ENCODE data around the gene BTBD17. TPM values are rescaled to one million over a fixed set of nuclear protein-coding genes. Genes with fewer than 3 reads are reported as not detected.

Gene BTBD17
- total RNA-seq, 1 experiment from 2014 or later = 0.10 TPM

DNA sequence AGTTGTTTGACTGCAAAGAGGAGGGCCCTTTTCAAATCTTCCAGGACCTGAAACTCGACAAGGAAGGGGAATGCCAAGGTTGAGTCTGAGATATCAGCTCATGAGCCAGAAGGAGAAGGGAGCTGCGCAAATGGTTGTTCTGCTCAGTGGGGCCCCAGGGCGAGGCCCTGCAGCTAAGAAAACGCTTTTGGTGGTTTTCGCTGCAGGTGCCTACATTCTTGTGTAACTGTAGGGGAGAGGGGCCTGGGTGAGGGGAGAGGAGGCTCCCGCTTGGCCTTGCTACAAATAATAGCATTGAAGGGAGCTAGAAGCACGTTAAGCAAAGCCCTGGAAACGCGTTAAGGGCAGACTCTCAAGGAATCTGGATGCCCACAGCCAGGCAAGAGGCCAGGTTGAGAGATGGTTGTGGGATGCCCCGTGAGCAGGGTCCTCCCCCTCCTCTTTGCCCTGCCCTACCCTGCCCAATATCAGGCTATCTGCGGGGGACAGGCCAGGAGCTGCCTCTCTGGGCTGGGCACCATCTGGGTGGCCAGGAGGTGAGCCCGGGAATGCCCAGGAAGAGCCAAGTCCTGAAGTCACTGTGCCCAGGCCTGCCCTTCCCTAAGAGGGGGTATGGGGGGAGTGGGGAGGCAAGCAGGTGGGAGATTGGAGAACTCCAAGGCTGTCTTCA lies 27.6 kb upstream of the BTBD17 start:
- no peak for DNase-seq (ENCODE audit: low spot score)

DNA sequence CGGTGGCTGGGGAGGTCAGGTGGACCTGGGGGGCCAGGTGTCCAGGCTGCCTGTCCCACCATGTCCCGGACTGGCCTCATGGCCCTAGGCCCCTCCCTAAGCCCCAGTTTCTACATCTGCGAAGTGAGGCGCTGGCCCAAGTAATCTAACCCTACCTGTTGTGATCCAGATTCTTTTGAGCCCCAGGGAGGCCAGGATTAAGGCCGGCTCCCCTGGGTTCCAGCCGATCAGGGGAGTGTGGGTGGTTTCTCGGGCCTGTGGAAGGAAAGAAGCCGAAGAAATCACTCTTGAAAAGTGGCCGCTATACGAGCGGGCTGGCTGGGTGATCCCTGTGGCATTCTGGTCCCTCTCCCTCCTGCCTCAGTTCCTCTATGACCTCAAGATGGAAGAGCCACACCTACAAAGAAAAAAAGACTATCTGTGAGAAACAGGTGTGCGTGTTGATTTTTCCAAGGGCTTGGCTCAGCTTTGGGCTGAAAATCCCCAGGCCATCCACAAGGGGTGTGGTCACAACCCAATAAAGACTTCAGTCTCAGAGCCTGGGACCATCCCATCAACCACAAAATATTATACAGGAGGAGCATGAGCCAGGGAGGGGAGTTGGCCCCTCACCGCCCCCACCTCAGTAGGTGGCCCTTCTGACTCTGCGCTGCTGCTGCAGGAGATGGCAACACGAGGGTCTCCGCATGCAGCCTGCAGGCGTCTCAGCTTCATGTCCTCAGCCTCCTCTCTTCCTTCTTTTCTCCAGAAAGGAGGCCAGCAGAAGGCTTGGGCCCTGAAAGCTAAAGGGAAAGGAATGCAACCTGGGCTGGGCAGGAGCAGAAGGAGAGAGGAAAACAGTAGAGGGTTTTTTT lies 25.9 kb upstream of the BTBD17 start:
- no peak for DNase-seq (ENCODE audit: low spot score)

- no peak for DNase-seq (ENCODE audit: low spot score)
Measured at GRCh38 chr17:74386386-74386785, 24.7 kb upstream of the BTBD17 start.

GRCh38 chr17:74385201-74385600 lies 23.5 kb upstream of the BTBD17 start:
- no peak for DNase-seq (ENCODE audit: low spot score)

DNA sequence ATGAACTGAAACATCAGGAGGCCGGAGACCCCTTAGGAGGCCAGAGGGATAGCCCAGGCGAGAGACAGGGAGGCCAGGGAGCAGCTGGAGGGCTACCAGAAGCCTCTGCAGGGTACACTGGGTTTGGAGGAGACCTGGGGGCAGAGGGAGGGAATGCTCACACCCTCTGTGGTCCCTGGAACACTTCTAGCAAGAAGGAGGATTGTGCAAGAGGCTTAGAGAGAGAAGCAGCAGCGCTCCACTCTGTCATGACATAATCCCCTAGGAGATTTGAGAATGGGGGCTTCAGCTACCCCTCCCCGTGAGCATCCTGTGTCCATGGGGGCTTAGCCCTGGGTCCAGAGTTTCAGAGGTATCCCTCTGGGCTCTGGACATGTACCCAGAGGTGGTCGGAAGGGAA lies 21.5 kb upstream of the BTBD17 start:
- DNase-seq (ENCODE audit: low spot score) = no peak

- DNase-seq (ENCODE audit: low spot score) = no peak
Measured at GRCh38 chr17:74380959-74381808, 19.5 kb upstream of the BTBD17 start.

DNA sequence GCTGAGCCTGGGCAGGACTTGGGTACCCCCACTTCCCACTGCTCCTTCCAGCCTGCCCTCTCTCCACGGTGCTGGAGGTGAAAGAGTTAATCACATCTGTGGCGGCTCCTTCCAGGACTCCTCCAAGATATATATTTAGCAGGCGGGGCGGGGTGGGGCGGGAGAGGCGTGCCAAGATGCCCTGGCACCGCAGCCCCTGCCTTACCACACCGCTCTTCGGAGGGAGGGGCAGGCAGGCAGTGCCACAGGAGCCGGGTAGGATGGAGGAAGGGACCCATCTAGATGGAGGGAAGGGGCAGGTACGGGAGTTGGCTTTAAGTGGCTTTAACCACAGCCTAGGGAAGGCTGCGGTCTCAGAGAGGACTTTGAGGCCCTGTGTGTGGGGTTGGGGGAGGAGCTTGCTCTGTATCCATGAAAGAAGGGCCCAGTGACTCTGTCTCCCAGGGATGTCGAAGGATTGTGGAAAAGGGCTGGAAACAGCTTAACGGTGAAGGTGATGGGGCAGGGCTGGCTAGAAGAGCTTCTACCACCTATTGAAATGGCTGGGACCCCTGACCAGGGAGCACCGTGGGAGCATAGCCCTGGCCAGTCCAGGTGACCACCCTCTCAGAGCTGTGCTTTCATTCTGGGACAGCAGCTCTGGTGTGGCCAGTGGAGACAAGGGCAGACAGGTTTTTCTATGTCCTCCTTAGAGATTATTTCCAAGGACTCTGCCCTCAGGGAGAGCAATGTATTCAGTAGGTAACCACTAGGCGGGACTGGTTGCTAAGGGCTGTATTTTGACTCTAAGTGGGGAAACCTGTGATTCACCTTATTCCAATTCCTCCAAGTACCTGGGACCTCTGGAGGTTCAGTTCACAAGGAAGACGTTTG lies 18.7 kb upstream of the BTBD17 start:
- DNase-seq (ENCODE audit: low spot score) = peak; percentile 87

- peak; percentile 89 for DNase-seq (ENCODE audit: low spot score)
Measured at GRCh38 chr17:74379495-74380085, 17.9 kb upstream of the BTBD17 start.

DNA sequence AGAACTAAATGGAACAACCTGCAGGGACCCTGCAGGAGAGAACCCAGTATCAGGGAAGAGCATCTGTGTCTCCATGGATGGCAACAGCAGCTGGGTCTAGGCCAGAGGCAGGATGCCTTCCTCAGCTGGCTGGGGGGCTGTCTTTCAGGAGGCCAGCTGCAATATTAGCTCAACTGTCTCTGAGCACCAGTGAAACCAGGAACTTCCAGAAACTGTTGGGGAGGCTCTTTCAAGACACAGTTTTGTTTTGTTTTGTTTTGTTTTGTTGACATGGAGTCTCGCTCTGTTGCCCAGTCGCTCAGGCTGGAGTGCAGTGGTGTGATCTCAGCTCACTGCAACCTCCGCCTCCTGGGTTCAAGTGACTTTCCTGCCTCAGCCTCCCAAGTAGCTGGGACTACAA lies 13.2 kb upstream of the BTBD17 start:
- no peak for DNase-seq (ENCODE audit: low spot score)

DNA sequence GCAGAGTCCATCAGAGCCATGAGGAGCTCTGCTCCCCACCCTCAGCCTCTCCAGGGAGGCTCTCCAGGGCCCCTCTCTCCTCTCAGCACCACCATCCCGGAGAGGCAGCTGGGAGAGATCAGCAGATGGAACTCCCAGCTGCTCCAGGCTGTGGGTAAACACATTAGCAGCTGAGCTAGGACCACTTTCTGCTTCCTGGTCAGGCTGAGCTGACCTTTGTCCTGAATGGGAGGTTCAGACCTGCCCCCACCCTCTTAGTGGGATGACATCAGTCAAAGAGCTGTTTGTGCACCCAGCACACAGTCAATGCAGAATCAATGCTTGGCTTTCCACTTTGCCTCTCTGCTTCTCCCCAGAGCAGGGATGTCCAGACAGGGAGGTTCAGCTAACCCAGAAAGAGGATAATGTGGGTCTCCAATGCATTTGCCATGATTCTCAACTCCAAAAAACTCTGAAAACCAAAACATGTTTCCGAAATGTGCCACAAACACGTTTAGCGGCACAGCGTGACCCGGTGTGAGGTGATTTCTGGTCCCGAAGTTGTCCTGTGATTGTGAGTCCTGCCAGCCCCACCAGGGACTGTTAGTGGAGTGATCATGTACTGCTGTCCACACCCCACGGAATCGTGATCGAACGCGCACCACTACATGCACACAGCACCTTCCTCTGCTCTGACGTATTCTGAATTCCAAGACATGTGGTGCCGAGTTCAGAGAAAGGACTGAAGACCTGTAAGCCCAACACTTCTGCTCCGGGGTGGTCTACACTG lies 12.4 kb upstream of the BTBD17 start:
- peak; percentile 65 for DNase-seq (ENCODE audit: low spot score)

DNA sequence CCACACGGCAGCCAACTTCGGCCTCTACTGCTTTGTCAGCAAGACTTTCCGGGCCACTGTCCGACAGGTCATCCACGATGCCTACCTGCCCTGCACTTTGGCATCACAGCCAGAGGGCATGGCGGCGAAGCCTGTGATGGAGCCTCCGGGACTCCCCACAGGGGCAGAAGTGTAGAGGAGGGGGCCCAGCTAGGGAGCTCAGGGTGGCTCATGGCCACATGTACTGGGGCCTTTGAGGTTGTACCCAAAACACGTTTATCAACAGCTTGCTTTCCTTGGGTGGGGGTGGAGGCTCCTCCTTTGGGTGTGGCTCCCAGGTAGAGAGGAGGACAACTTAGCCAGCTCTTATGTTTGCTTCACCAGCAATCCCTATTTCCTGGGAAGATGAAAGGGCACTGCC lies 10.8 kb upstream of the BTBD17 start:
- DNase-seq (ENCODE audit: low spot score) = no peak

DNA sequence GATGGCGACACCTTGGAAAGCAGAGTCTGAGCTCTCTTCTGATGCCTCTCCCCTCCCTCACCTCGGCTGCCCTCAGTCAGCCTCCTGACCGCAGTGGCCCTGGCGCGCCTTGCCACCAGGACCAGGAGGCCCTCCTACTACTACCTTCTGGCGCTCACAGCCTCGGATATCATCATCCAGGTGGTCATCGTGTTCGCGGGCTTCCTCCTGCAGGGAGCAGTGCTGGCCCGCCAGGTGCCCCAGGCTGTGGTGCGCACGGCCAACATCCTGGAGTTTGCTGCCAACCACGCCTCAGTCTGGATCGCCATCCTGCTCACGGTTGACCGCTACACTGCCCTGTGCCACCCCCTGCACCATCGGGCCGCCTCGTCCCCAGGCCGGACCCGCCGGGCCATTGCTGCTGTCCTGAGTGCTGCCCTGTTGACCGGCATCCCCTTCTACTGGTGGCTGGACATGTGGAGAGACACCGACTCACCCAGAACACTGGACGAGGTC lies 10.0 kb upstream of the BTBD17 start:
- no peak for DNase-seq (ENCODE audit: low spot score)

- no peak for DNase-seq (ENCODE audit: low spot score)
Measured at GRCh38 chr17:74369665-74370490, 8.2 kb upstream of the BTBD17 start.

DNA sequence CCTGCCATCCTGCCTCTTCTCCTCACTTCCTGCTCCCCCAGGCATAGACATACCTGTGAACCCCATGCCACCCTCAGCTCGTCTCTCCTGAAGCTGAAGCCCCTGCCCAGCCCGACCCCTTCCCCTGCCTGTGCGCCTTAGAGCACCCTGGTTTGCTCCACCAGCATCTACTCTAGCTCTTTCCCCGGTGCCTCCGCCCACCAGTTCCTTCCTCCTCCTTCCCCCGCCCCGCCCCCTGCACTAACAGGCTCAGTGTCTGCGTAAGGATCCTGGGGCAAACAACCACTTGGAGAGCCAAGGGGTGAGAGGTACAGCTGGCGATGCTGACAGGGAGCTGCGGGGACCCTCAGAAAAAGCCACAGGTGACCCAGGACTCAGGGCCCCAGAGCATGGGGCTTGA lies 7.6 kb upstream of the BTBD17 start:
- DNase-seq (ENCODE audit: low spot score) = no peak

- peak; percentile 81 for DNase-seq (ENCODE audit: low spot score)
Measured at GRCh38 chr17:74368341-74369081, 6.8 kb upstream of the BTBD17 start.

GRCh38 chr17:74367206-74367605 lies 5.5 kb upstream of the BTBD17 start, which contains the start of gene GPR142:
GPR142 (plus strand) TSS chr17:74367506; CDS start chr17:74369541, 2,035 bp downstream.
- DNase-seq (ENCODE audit: low spot score) = no peak

DNA sequence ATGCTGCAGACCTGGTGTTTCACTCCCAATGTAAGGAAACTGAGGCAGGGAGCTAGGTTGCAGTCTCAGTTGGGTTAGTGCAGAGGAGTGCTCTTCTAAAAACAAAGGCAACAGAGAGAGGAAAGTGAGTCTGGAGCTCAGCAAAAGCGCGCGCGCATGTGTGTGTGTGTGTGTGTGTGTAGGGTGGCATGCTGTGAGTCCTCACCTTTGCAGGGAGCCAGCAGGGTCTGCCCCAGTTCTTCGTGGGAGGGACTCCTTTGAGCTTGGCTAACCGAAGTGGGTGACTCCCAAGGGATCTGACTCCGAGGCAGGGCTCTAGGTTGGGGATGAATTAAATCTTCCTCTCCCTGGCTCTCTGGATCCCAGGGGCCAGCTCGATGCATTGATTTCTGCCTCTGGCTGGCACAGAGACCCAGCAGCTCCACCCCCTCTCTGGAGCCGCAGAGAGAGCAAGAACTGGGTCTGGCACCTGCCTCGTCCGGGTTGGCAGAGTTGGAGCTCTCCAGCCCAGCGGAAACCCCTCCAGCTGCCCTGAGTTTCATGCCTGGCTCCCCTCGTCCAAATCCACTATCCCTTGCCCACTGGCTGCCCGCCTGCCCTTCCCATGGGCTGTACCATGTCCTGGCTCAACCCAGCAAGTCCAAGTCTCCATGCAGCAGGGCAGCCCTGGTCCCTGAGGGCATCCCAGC lies 1.3 kb upstream of the BTBD17 start:
- no peak for DNase-seq (ENCODE audit: low spot score)

GRCh38 chr17:74362069-74362405 lies 369 bp upstream of the BTBD17 start:
- no peak for DNase-seq (ENCODE audit: low spot score)
